ENCODE measurements around the gene CLDND1. TPM values are rescaled to one million over a fixed set of nuclear protein-coding genes. Genes with fewer than 3 reads are reported as not detected.
"Not testable (repeated sequence)": the region's sequence is repeated elsewhere in the genome, so short reads cannot be mapped to it uniquely, and the experiment has no call there.

CLDND1 gene
- 269 and 350 TPM in 2 replicates for total RNA-seq (2014; rRNA removed; shearing (Covaris generic))

GRCh38 chr3:98522544-98523281, at the start of gene CLDND1:
Gene CLDND1 (minus strand): TSS chr3:98522902. CDS start chr3:98521424, 1,478 bp downstream.
- peak; percentile 99 for DNase-seq (ENCODE audit: low read depth)

- DNase-seq (ENCODE audit: low read depth), result no peak
Measured at GRCh38 chr3:98568402-98568801, 45.7 kb upstream of the CLDND1 start.

- no peak for DNase-seq (ENCODE audit: low read depth)
Measured at GRCh38 chr3:98567666-98568270, 45.1 kb upstream of the CLDND1 start.

GRCh38 chr3:98565843-98566242, 43.1 kb upstream of the CLDND1 start:
- peak; percentile 42 for DNase-seq (ENCODE audit: low read depth)

- DNase-seq (ENCODE audit: low read depth), result peak; percentile 79
Measured at GRCh38 chr3:98565237-98565643, 42.5 kb upstream of the CLDND1 start.

- DNase-seq (ENCODE audit: low read depth), result no peak
Measured at GRCh38 chr3:98564282-98565005, 41.7 kb upstream of the CLDND1 start.

GRCh38 chr3:98563661-98564281, 41.1 kb upstream of the CLDND1 start:
- peak; percentile 94 for DNase-seq (ENCODE audit: low read depth)

- DNase-seq (ENCODE audit: low read depth), result peak; percentile 84
Measured at GRCh38 chr3:98561727-98562521, 39.2 kb upstream of the CLDND1 start.

- peak; percentile 63 for DNase-seq (ENCODE audit: low read depth)
Measured at GRCh38 chr3:98560911-98561310, 38.2 kb upstream of the CLDND1 start.

GRCh38 chr3:98559769-98560168, 37.1 kb upstream of the CLDND1 start:
- DNase-seq (ENCODE audit: low read depth), result not testable (repeated sequence)

- no peak for DNase-seq (ENCODE audit: low read depth)
Measured at GRCh38 chr3:98558100-98558827, 35.6 kb upstream of the CLDND1 start.

- peak; percentile 90 for DNase-seq (ENCODE audit: low read depth)
Measured at GRCh38 chr3:98557324-98558010, 34.8 kb upstream of the CLDND1 start.

- DNase-seq (ENCODE audit: low read depth), result peak; percentile 99
Measured at GRCh38 chr3:98556164-98557130, 33.7 kb upstream of the CLDND1 start.

GRCh38 chr3:98555025-98555379, 32.3 kb upstream of the CLDND1 start:
- DNase-seq (ENCODE audit: low read depth), result peak; percentile 90

- no peak for DNase-seq (ENCODE audit: low read depth)
Measured at GRCh38 chr3:98554580-98554979, 31.9 kb upstream of the CLDND1 start.

GRCh38 chr3:98553753-98554152, 31.1 kb upstream of the CLDND1 start:
- no peak for DNase-seq (ENCODE audit: low read depth)

- peak; percentile 39 for DNase-seq (ENCODE audit: low read depth)
Measured at GRCh38 chr3:98553021-98553563, 30.4 kb upstream of the CLDND1 start.

GRCh38 chr3:98552232-98553020, 29.7 kb upstream of the CLDND1 start:
- no peak for DNase-seq (ENCODE audit: low read depth)

Data from M059J (cell line).